ENCODE measurements around the gene UBE2J1.
A peak's percentile ranks its signal among the peaks of the same experiment; 100 is the strongest.

UBE2J1 gene

GRCh38 chr6:89388846-89389245, 36.3 kb upstream of the UBE2J1 start:
- no peaks in the 10 kb centered on the region for H3K9me3 ChIP-seq (ENCODE audit: control insufficient read depth, insufficient read depth, low read length)
- H3K27ac ChIP-seq (ENCODE audit: low read depth, low read length) = no peak overlapping the region
- no peaks in the 10 kb centered on the region for H3K27me3 ChIP-seq (ENCODE audit: control insufficient read depth, low read length)
- no peaks in the 10 kb centered on the region for H3K36me3 ChIP-seq (ENCODE audit: control insufficient read depth, low read length)
- no peak for TF ChIP-seq EZH2phosphoT487 (IDR thresholded peaks at IDR 0.05; ENCODE audit: borderline replicate concordance, low read length)
- TF ChIP-seq, protein P1, sequence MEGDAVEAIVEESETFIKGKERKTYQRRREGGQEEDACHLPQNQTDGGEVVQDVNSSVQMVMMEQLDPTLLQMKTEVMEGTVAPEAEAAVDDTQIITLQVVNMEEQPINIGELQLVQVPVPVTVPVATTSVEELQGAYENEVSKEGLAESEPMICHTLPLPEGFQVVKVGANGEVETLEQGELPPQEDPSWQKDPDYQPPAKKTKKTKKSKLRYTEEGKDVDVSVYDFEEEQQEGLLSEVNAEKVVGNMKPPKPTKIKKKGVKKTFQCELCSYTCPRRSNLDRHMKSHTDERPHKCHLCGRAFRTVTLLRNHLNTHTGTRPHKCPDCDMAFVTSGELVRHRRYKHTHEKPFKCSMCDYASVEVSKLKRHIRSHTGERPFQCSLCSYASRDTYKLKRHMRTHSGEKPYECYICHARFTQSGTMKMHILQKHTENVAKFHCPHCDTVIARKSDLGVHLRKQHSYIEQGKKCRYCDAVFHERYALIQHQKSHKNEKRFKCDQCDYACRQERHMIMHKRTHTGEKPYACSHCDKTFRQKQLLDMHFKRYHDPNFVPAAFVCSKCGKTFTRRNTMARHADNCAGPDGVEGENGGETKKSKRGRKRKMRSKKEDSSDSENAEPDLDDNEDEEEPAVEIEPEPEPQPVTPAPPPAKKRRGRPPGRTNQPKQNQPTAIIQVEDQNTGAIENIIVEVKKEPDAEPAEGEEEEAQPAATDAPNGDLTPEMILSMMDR (IDR thresholded peaks at IDR 0.05; ENCODE audit: low read depth, low read length, poor library complexity, severe bottlenecking) = no peak
- H3K4me3 ChIP-seq (ENCODE audit: low read length) = no peak overlapping the region
- H3K4me2 ChIP-seq (ENCODE audit: low read length) = no peak overlapping the region
- no peaks in the 10 kb centered on the region for H4K20me1 ChIP-seq (ENCODE audit: control insufficient read depth, insufficient read depth, low read depth, low read length)
- H3K4me1 ChIP-seq (ENCODE audit: control insufficient read depth, low read length) = peaks cover 51% of the 10 kb centered on the region
- peaks cover 5% of the 10 kb centered on the region for H3F3A ChIP-seq (ENCODE audit: control insufficient read depth, insufficient read depth)
- H3K9me2 ChIP-seq (replicated peaks; ENCODE audit: control insufficient read depth, low read length) = no peaks in the 10 kb centered on the region
- H3K79me2 ChIP-seq (ENCODE audit: control insufficient read depth, low read length) = no peaks in the 10 kb centered on the region

DNA sequence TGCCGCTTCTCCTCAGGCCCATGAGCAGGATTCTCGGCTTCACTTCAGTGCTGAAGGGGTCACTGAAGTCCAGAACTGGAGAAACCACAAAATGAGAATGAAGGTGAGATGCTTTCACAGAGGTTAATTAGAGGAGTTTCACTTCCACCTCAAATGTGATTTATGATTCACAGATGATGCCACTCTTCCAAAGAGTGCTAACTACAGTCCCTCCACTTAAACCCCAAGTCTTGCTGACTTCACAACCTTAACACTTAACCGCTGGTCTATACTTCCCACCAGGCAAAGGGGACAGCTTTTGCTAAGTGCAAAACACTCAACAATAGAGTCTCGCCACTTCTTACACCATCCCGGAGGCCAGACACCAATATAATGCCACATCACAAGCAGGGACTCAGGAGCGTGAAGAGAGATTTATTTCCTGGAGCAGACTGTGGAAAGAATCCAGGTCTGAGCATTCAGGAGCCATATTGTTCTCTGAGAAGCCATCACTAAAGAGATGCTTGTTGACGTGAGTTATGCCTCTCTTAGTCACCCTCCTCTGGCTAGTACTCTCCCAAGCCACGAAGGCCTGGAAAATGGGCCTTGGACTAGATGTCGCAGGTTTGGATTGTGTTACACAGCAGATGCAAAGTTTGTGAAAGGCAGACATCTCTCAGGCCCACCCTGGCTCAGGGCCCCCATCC, 35.1 kb upstream of the UBE2J1 start:
- H3K4me1 ChIP-seq (ENCODE audit: control insufficient read depth, low read length) = peaks cover 39% of the 10 kb centered on the region
- H3K27ac ChIP-seq (ENCODE audit: low read depth, low read length) = peak overlapping the region; percentile 46
- no peaks in the 10 kb centered on the region for H3K36me3 ChIP-seq (ENCODE audit: control insufficient read depth, low read length)
- no peaks in the 10 kb centered on the region for H4K20me1 ChIP-seq (ENCODE audit: control insufficient read depth, insufficient read depth, low read depth, low read length)
- no peaks in the 10 kb centered on the region for H3K9me2 ChIP-seq (replicated peaks; ENCODE audit: control insufficient read depth, low read length)
- H3K4me2 ChIP-seq (ENCODE audit: low read length) = peak overlapping the region; percentile 71
- peak overlapping the region; percentile 56 for H3K4me3 ChIP-seq (ENCODE audit: low read length)
- no peaks in the 10 kb centered on the region for H3K27me3 ChIP-seq (ENCODE audit: control insufficient read depth, low read length)
- peaks cover 5% of the 10 kb centered on the region for H3F3A ChIP-seq (ENCODE audit: control insufficient read depth, insufficient read depth)
- H3K9me3 ChIP-seq (ENCODE audit: control insufficient read depth, insufficient read depth, low read length) = no peaks in the 10 kb centered on the region
- no peaks in the 10 kb centered on the region for H3K79me2 ChIP-seq (ENCODE audit: control insufficient read depth, low read length)
- TF ChIP-seq, protein P1 (IDR thresholded peaks at IDR 0.05; ENCODE audit: low read depth, low read length, poor library complexity, severe bottlenecking) = no peak
- TF ChIP-seq EZH2phosphoT487 (IDR thresholded peaks at IDR 0.05; ENCODE audit: borderline replicate concordance, low read length) = no peak

- H4K20me1 ChIP-seq (ENCODE audit: control insufficient read depth, insufficient read depth, low read depth, low read length) = no peaks in the 10 kb centered on the region
- peak overlapping the region; percentile 56 for H3K4me3 ChIP-seq (ENCODE audit: low read length)
- H3K79me2 ChIP-seq (ENCODE audit: control insufficient read depth, low read length) = no peaks in the 10 kb centered on the region
- H3K4me1 ChIP-seq (ENCODE audit: control insufficient read depth, low read length) = peaks cover 38% of the 10 kb centered on the region
- H3K9me2 ChIP-seq (replicated peaks; ENCODE audit: control insufficient read depth, low read length) = no peaks in the 10 kb centered on the region
- H3F3A ChIP-seq (ENCODE audit: control insufficient read depth, insufficient read depth) = peaks cover 5% of the 10 kb centered on the region
- H3K36me3 ChIP-seq (ENCODE audit: control insufficient read depth, low read length) = no peaks in the 10 kb centered on the region
- no peaks in the 10 kb centered on the region for H3K9me3 ChIP-seq (ENCODE audit: control insufficient read depth, insufficient read depth, low read length)
- H3K27ac ChIP-seq (ENCODE audit: low read depth, low read length) = peak overlapping the region; percentile 46
- H3K4me2 ChIP-seq (ENCODE audit: low read length) = peak overlapping the region; percentile 71
- no peak for TF ChIP-seq EZH2phosphoT487 (IDR thresholded peaks at IDR 0.05; ENCODE audit: borderline replicate concordance, low read length)
- H3K27me3 ChIP-seq (ENCODE audit: control insufficient read depth, low read length) = no peaks in the 10 kb centered on the region
These were observed 34.5 kb upstream of the UBE2J1 start for GRCh38 chr6:89386917-89387491.

DNA sequence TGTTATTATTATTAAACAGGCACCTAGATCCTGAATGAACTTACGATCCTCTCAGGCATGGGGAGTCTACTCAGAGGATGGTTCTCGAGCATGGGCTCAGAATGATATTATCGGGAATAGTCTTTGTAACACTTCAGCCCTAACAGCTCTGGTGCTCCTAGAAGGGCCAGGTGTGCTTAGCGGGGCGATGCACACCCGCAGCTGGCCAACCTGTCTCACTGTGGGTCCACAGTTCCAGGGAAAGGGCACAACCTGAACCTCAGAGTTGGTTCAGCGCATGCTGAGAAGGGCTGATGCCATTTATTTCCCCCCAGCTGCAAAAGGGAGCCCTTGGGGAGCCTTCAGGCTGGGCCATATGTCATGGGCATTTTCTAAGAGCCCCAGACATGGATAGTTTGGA, 33.3 kb upstream of the UBE2J1 start:
- Histone ChIP-seq H3K9me3 (ENCODE audit: control insufficient read depth, insufficient read depth, low read length) (no peaks in the 10 kb centered on the region), H3K4me3 (ENCODE audit: low read length) (peak overlapping the region; percentile 4; the same call in 1 of the 2 replicates), H3K79me2 (ENCODE audit: control insufficient read depth, low read length) (no peaks in the 10 kb centered on the region), H3K4me2 (ENCODE audit: low read length) (peak overlapping the region; percentile 24), H4K20me1 (ENCODE audit: control insufficient read depth, insufficient read depth, low read depth, low read length) (no peaks in the 10 kb centered on the region), H3K27me3 (ENCODE audit: control insufficient read depth, low read length) (no peaks in the 10 kb centered on the region), H3K9me2 (replicated peaks; ENCODE audit: control insufficient read depth, low read length) (no peaks in the 10 kb centered on the region), H3K36me3 (ENCODE audit: control insufficient read depth, low read length) (no peaks in the 10 kb centered on the region), H3K4me1 (ENCODE audit: control insufficient read depth, low read length) (peaks cover 38% of the 10 kb centered on the region), H3K27ac (ENCODE audit: low read depth, low read length) (no peak overlapping the region), H3F3A (ENCODE audit: control insufficient read depth, insufficient read depth) (peaks cover 5% of the 10 kb centered on the region)
- no peak for TF ChIP-seq EZH2phosphoT487 (IDR thresholded peaks at IDR 0.05; ENCODE audit: borderline replicate concordance, low read length)
- TF ChIP-seq, protein P1 (IDR thresholded peaks at IDR 0.05; ENCODE audit: low read depth, low read length, poor library complexity, severe bottlenecking) = no peak

Data from DOHH2 (cell line).